Dendritic cell treated with granulocyte-macrophage colony-stimulating factor and Interleukin-4, amounts not matched to agents 40 ng/mL and 50 ng/mL, for 4 days (primary cell): ENCODE measurements around the gene MED29.

Source experiments
- H3K27ac Mint-ChIP-seq: one replicate; pipeline ENCODE4 v1.8.0; 2022; ENCODE audit warnings: mild to moderate bottlenecking, mixed read lengths
- H3K27me3 Mint-ChIP-seq: one replicate; pipeline ENCODE4 v1.8.0; 2022; ENCODE audit warnings: mild to moderate bottlenecking, mixed read lengths
- H3K36me3 Mint-ChIP-seq: one replicate; pipeline ENCODE4 v1.8.0; 2022; ENCODE audit warnings: low read depth, mixed read lengths
- H3K4me1 Mint-ChIP-seq: one replicate; pipeline ENCODE4 v1.8.0; 2022; ENCODE audit warnings: low read depth, mixed read lengths
- H3K4me3 Mint-ChIP-seq: one replicate; pipeline ENCODE4 v1.8.0; 2022; ENCODE audit warnings: mild to moderate bottlenecking, moderate library complexity, mixed read lengths
- H3K9me3 Mint-ChIP-seq: one replicate; pipeline ENCODE4 v1.8.0; 2022; ENCODE audit warnings: mixed read lengths
- intact Hi-C: fragments of 100-400 bp; cut with micrococcal nuclease; formaldehyde crosslinking; loops from one replicate; pipeline ENCODE4 v1.15.0; 2022

Gene MED29

DNA sequence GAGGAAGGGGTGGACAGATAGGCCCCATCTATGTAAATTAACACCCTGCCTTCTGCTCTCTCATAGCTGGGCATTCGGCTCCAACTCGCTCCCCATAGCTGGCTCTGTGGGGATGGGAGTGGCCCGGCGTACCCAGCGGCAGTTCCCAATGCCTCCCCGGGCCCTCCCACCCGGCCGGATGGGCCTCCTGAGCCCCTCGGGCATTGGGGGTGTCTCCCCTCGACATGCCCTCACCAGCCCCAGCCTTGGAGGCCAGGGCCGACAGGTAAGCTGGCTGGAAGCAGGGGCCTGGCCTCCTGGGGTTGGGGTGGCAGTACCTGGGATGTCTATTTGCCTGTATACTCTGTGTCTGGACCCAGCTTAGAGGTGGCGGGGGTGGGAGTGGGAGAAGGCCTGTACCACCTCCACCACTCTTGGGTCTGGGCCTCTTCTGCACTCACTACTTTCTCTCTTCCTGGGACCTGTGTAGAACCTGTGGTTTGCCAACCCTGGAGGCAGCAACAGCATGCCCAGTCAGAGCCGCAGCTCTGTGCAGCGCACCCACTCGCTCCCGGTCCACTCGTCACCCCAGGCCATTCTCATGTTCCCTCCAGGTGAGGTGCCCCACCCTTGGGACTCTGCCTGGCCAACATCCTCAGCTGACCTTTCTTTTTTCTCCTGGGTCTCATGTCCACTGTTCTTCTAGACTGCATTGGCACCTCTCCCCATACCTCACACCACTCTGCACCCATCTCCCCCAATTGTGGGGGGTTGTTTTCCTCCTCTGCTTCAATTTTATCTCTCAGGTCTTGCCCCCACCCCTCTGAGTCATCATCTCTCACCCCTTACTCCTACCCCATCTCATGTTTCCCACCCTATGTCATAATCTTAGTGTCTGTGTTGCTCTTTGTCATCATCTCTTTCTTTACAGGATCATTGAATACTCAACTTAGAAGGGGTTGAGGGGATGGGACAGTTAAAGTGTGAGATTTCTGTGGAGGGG lies 10.4 kb upstream of the MED29 start:
- no peaks in the 10 kb centered on the region for H3K9me3 Mint-ChIP-seq
- no peaks in the 10 kb centered on the region for H3K27me3 Mint-ChIP-seq
- no peak overlapping the region for H3K27ac Mint-ChIP-seq
- peaks cover 11% of the 10 kb centered on the region for H3K4me1 Mint-ChIP-seq
- no peak overlapping the region for H3K4me3 Mint-ChIP-seq
- peaks cover 100% of the 10 kb centered on the region for H3K36me3 Mint-ChIP-seq
- intact Hi-C loops = no loop called here

- H3K9me3 Mint-ChIP-seq = no peaks in the 10 kb centered on the region
- peaks cover 99% of the 10 kb centered on the region for H3K36me3 Mint-ChIP-seq
- peaks cover 20% of the 10 kb centered on the region for H3K4me1 Mint-ChIP-seq
- no peaks in the 10 kb centered on the region for H3K27me3 Mint-ChIP-seq
- intact Hi-C loops = no loop called here
- H3K4me3 Mint-ChIP-seq = no peak overlapping the region
- H3K27ac Mint-ChIP-seq = no peak overlapping the region
These were observed 9.1 kb upstream of the MED29 start for GRCh38 chr19:39381910-39382611.

- Mint-ChIP-seq H3K27ac (peak overlapping the region; percentile 2), H3K4me3 (no peak overlapping the region), H3K27me3 (no peaks in the 10 kb centered on the region), H3K4me1 (peaks cover 20% of the 10 kb centered on the region), H3K9me3 (no peaks in the 10 kb centered on the region), H3K36me3 (peaks cover 92% of the 10 kb centered on the region)
- intact Hi-C loops = no loop called here
These were observed 8.0 kb upstream of the MED29 start for GRCh38 chr19:39382991-39383828.

- Mint-ChIP-seq H3K27ac (peak overlapping the region; percentile 64), H3K9me3 (no peaks in the 10 kb centered on the region), H3K4me1 (peaks cover 29% of the 10 kb centered on the region), H3K36me3 (peaks cover 89% of the 10 kb centered on the region), H3K4me3 (no peak overlapping the region), H3K27me3 (no peaks in the 10 kb centered on the region)
- intact Hi-C loops = no loop called here
These were observed 6.2 kb upstream of the MED29 start for GRCh38 chr19:39384839-39385568.

DNA sequence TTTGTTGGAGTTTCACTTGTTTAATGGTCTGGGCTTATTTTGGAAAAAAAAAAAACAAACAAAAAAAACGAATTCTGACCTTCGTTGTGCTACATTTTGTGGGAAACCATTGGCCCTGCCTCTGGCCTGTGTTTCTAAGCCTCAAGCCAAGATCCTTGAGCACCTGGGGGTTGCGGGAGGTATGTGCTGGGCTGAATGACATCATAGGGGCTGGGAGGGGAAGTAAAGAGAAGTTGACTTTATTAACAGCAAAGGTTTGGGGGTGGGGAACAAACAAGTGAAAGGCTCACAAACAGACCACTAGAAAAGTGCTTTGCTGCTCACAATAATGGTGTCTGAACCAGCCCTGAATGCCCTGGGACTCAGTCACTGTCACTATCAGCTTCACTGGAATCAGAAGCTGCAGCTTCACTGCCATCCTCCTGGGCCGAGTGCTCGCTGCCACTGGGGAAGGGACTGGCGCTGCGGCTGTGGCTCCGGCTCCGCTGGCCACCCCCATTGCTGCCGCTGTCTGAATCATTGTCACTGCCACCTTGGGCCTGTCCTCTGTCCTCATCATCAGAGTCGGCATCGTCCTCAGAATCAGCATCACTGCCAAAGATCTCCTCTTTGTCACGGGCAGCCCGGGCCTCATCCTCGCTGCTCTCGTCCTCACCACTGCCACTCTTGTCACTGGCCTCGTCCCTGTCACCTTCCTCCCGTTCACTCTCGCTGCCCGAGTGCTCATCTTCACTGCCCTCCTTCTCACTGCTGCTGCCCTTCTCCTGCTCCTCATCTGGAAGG lies 5.4 kb upstream of the MED29 start:
- H3K36me3 Mint-ChIP-seq = peaks cover 87% of the 10 kb centered on the region
- H3K27ac Mint-ChIP-seq = peak overlapping the region; percentile 2
- no peak overlapping the region for H3K4me3 Mint-ChIP-seq
- no peaks in the 10 kb centered on the region for H3K27me3 Mint-ChIP-seq
- intact Hi-C loops = no loop called here
- no peaks in the 10 kb centered on the region for H3K9me3 Mint-ChIP-seq
- peaks cover 33% of the 10 kb centered on the region for H3K4me1 Mint-ChIP-seq

DNA sequence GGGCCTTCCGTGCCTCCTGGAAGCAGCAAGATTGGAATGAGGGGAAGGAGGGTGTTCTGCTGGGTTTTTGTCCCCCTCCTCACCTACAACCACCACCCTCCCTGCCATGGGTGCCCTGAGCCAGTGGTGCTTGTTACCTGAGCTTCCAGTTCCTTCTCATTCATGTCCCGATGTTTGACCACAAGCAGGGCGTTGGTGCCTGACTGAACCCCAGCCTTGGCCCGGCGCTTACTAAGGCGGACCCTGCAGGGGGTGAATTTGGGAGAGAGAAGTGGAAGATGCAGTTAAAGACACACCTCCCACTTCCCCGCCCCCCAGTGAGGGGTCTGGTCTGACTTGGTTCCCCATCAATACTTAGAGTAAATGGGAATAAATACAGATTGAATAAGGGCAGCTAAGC lies 4.6 kb upstream of the MED29 start:
- no peaks in the 10 kb centered on the region for H3K27me3 Mint-ChIP-seq
- peaks cover 87% of the 10 kb centered on the region for H3K36me3 Mint-ChIP-seq
- H3K4me3 Mint-ChIP-seq = no peak overlapping the region
- intact Hi-C loops = no loop called here
- no peaks in the 10 kb centered on the region for H3K9me3 Mint-ChIP-seq
- peak overlapping the region; percentile 2 for H3K27ac Mint-ChIP-seq
- peaks cover 37% of the 10 kb centered on the region for H3K4me1 Mint-ChIP-seq

GRCh38 chr19:39388657-39389056 lies 2.5 kb upstream of the MED29 start:
- Mint-ChIP-seq H3K36me3 (peaks cover 81% of the 10 kb centered on the region), H3K4me1 (peaks cover 53% of the 10 kb centered on the region), H3K4me3 (no peak overlapping the region), H3K27ac (no peak overlapping the region), H3K9me3 (no peaks in the 10 kb centered on the region), H3K27me3 (no peaks in the 10 kb centered on the region)
- intact Hi-C loops = no loop called here

GRCh38 chr19:39389631-39390414 lies 1.4 kb upstream of the MED29 start:
- peaks cover 80% of the 10 kb centered on the region for H3K36me3 Mint-ChIP-seq
- no peaks in the 10 kb centered on the region for H3K9me3 Mint-ChIP-seq
- peak overlapping the region; percentile 98 for H3K27ac Mint-ChIP-seq
- no peaks in the 10 kb centered on the region for H3K27me3 Mint-ChIP-seq
- intact Hi-C loops = loop anchor here (2.0 kb wide), 1 partner anchor 47 kb away; the partner anchor contains the start of gene SAMD4B
- peaks cover 56% of the 10 kb centered on the region for H3K4me1 Mint-ChIP-seq
- H3K4me3 Mint-ChIP-seq = peak overlapping the region; percentile 99

- H3K27ac Mint-ChIP-seq = peak overlapping the region; percentile 98
- H3K4me1 Mint-ChIP-seq = peaks cover 57% of the 10 kb centered on the region
- H3K36me3 Mint-ChIP-seq = peaks cover 80% of the 10 kb centered on the region
- H3K4me3 Mint-ChIP-seq = peak overlapping the region; percentile 99
- intact Hi-C loops = loop anchor here (2.0 kb wide), 1 partner anchor 48 kb away; the partner anchor contains the start of gene SAMD4B
- H3K9me3 Mint-ChIP-seq = no peaks in the 10 kb centered on the region
- no peaks in the 10 kb centered on the region for H3K27me3 Mint-ChIP-seq
These were observed 777 bp upstream of the MED29 start for GRCh38 chr19:39390451-39390750.

DNA sequence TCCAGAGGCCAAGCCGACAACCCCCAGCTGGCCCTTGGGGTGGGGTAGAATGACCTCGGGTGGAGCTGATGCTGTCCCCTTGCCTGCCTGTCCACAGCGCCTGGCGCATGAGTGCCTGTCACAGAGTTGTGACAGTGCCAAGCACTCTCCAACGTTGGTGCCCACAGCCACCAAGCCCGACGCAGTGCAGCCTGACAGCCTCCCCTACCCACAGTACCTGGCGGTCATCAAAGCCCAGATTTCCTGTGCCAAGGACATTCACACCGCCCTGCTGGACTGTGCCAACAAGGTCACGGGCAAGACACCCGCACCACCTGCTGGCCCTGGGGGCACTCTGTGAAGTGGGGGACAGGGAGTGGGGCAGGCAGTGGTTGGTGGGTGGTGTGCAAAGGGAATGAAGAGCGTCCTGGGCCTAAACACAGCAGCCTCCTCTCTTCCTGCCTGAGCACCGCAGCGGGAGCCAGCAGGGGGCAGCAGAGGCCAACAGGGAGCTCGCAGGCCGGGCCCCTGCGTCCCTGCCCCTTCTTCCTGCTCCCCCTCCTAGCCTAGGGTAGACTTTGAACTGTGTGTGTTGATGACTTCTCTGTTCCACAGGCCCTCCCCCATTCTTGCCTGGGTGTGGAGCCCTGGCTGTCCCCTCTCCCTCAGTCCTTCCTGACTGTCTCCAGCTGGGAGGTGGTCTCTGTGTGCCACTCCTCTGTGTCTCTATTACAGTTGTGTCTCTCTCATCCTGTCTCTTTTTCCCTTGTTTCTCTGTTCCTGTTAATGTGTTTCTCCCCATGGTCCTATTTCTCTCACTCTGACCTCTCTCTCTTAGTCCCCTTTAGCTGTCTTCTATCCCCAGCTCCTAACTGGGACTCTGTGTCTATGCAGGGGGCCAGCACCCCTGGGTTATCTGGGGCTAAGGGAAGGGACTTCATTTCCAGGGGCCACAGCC lies 6.5 kb downstream of the MED29 start:
- no peaks in the 10 kb centered on the region for H3K27me3 Mint-ChIP-seq
- H3K4me3 Mint-ChIP-seq = peak overlapping the region; percentile 60
- intact Hi-C loops = loop anchor here (1.0 to 2.0 kb wide), 3 partner anchors 9 to 33 kb away; partner anchors contain the start of genes PLEKHG2 and ZFP36
- H3K9me3 Mint-ChIP-seq = no peaks in the 10 kb centered on the region
- peaks cover 58% of the 10 kb centered on the region for H3K36me3 Mint-ChIP-seq
- peaks cover 80% of the 10 kb centered on the region for H3K4me1 Mint-ChIP-seq
- H3K27ac Mint-ChIP-seq = peak overlapping the region; percentile 99

DNA sequence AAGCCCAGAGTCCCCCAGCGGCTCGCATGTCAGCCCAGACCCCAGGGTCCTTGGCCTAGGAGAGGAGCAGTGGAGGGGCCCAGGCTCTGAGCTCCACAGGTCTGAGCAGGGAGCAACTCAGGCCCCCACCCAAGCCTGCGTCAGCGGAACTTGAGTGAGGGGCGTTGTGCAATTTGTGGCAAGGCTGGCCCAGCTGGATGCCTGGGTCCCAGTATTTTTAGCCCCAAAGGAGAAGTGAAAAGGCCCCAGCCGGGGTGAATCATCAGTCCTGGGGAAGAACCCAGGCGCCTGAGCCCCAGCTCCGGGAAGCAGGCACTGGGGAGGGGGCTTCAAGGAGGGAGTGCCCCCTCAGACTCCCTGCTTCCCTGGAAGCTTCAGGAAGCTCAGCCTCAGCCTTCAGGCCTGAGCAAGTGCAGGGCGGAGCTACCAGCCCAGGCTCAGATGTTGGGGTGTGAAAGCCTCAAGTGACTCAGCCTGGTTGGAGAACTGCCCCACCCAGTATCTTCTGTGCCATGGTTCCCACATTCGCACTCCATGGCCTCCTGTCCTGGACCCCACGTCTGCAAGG lies 7.2 kb downstream of the MED29 start:
- Mint-ChIP-seq H3K4me3 (peak overlapping the region; percentile 60), H3K27ac (peak overlapping the region; percentile 99), H3K27me3 (no peaks in the 10 kb centered on the region), H3K9me3 (no peaks in the 10 kb centered on the region), H3K36me3 (peaks cover 56% of the 10 kb centered on the region), H3K4me1 (peaks cover 85% of the 10 kb centered on the region)
- intact Hi-C loops = loop anchor here (1.0 to 2.0 kb wide), 3 partner anchors 8 to 32 kb away; partner anchors contain the start of genes PLEKHG2 and ZFP36
